NCI-H2081 (cell line): Measurements from ENCODE around the gene KCNJ5.

Source experiments
- DNase-seq, 2 experiments: peaks; one replicate each; lab custom pipeline; 2025; lab: John Stamatoyannopoulos, UW

The KCNJ5 gene

GRCh38 chr11:128933481-128934178, 42.5 kb downstream of the KCNJ5 start:
- DNase-seq = no peak

- DNase-seq = no peak
Observed at GRCh38 chr11:128934351-128934750, 43.2 kb downstream of the KCNJ5 start.

GRCh38 chr11:128934926-128935325, 43.8 kb downstream of the KCNJ5 start:
- no peak for DNase-seq

- no peak for DNase-seq
Observed at GRCh38 chr11:128936606-128937251, 45.6 kb downstream of the KCNJ5 start.

- DNase-seq = no peak
Observed at GRCh38 chr11:128937480-128937879, 46.3 kb downstream of the KCNJ5 start.

- no peak for DNase-seq
Observed at GRCh38 chr11:128938156-128938885, 47.2 kb downstream of the KCNJ5 start.

- DNase-seq = no peak
Observed at GRCh38 chr11:128939591-128939990, 48.4 kb downstream of the KCNJ5 start.

GRCh38 chr11:128940156-128940555, 49.0 kb downstream of the KCNJ5 start:
- no peak for DNase-seq

GRCh38 chr11:128940603-128941002, 49.4 kb downstream of the KCNJ5 start:
- DNase-seq = no peak

GRCh38 chr11:128941110-128941509, 50.0 kb downstream of the KCNJ5 start:
- DNase-seq = peak in 1 of 2 experiments; percentile 17

- no peak for DNase-seq
Observed at GRCh38 chr11:128941573-128942271, 50.6 kb downstream of the KCNJ5 start.

GRCh38 chr11:128942272-128942612, 51.1 kb downstream of the KCNJ5 start:
- no peak for DNase-seq

GRCh38 chr11:128942817-128943427, 51.8 kb downstream of the KCNJ5 start, which contains the start of gene TP53AIP1:
TP53AIP1 (minus strand) TSS chr11:128942871; CDS start chr11:128937818, 5,053 bp downstream.
- DNase-seq = no peak

GRCh38 chr11:128943428-128943976, 52.3 kb downstream of the KCNJ5 start:
- DNase-seq = no peak

GRCh38 chr11:128946648-128947047, 55.5 kb downstream of the KCNJ5 start:
- no peak for DNase-seq

GRCh38 chr11:128947773-128948172, 56.6 kb downstream of the KCNJ5 start:
- no peak for DNase-seq

- DNase-seq = no peak
Observed at GRCh38 chr11:128948583-128948982, 57.4 kb downstream of the KCNJ5 start.

GRCh38 chr11:128949791-128950454, 58.8 kb downstream of the KCNJ5 start:
- DNase-seq = no peak

- no peak for DNase-seq
Observed at GRCh38 chr11:128953151-128953550, 62.0 kb downstream of the KCNJ5 start.

- DNase-seq = no peak
Observed at GRCh38 chr11:128955636-128956035, 64.5 kb downstream of the KCNJ5 start.
